Placental epithelial cell (primary cell): Measurements from ENCODE around the gene RPS17. TPM values are rescaled to one million over a fixed set of nuclear protein-coding genes. Genes with fewer than 3 reads are reported as not detected.

Experiments
- total RNA-seq: library from RNA; depleted of rRNA; stranded (reverse); fragments of >200 nt; gene quantifications from 2 replicates; pipeline ENCODE4 v1.2.3, GENCODE V29; 2012

RPS17 gene
- total RNA-seq: 1,201 and 1,579 TPM in 2 replicates

GRCh38 chr15:82540055-82540983 is at the start of gene RPS17:
TSS of gene RPS17 (minus strand) at chr15:82540457. CDS start at chr15:82540428, 29 bp downstream.

Other genes with a start within 250 kb of the RPS17 start
- 2.4 TPM in 1 of 2 replicates, not detected in the other for gene GOLGA6L10, start 191.0 kb downstream of the RPS17 start, total RNA-seq
- gene GOLGA6L9, start 110.6 kb downstream of the RPS17 start, total RNA-seq: 0.76 and 1.2 TPM in 2 replicates
- gene CPEB1, start 106.9 kb upstream of the RPS17 start, total RNA-seq: not detected in 2 replicates
- under 0.01 and 0.11 TPM in 2 replicates for gene AP3B2, start 169.4 kb upstream of the RPS17 start, total RNA-seq